H9 (cell line): Measurements from ENCODE around the gene MOB3C. TPM values are rescaled to one million over a fixed set of nuclear protein-coding genes. Genes with fewer than 3 reads are reported as not detected.
"Not testable (repeated sequence)": the region's sequence is repeated elsewhere in the genome, so short reads cannot be mapped to it uniquely, and the experiment has no call there.

Experiments used
- DNase-seq: peaks from one replicate; pipeline ENCODE4 v3.0.0-alpha.2; 2017
- H2AFZ ChIP-seq: one replicate; pipeline ENCODE4 v1.6.1; 2013; ENCODE audit warnings: mild to moderate bottlenecking, low read length, control low read depth, moderate library complexity
- H2AK5ac ChIP-seq: 2 replicates; pipeline ENCODE4 v1.6.1; 2013; ENCODE audit warnings: low read length, control low read depth, mixed read lengths; ENCODE audit not compliant: insufficient read length
- H2BK120ac ChIP-seq: one replicate; pipeline ENCODE4 v1.6.1; 2013; ENCODE audit warnings: low read depth, mild to moderate bottlenecking, low read length, control low read depth, inconsistent platforms; ENCODE audit not compliant: poor library complexity, severe bottlenecking
- H2BK12ac ChIP-seq: 2 replicates; pipeline ENCODE4 v1.6.1; 2013; ENCODE audit warnings: low read length, control low read depth, mixed read lengths, low read depth; ENCODE audit not compliant: insufficient read length
- H2BK15ac ChIP-seq: 2 replicates; pipeline ENCODE4 v1.6.1; 2013; ENCODE audit warnings: low read depth, low read length, control low read depth
- H2BK20ac ChIP-seq: one replicate; pipeline ENCODE4 v1.6.1; 2013; ENCODE audit warnings: low read depth, mild to moderate bottlenecking, low read length, control low read depth, inconsistent platforms; ENCODE audit not compliant: poor library complexity, severe bottlenecking
- H2BK5ac ChIP-seq: 2 replicates; pipeline ENCODE4 v1.6.1; 2013; ENCODE audit warnings: low read length, control low read depth, mixed read lengths; ENCODE audit not compliant: insufficient read length
- H3K14ac ChIP-seq: 2 replicates; pipeline ENCODE4 v1.6.1; 2013; ENCODE audit warnings: low read length, control low read depth; ENCODE audit not compliant: insufficient read depth
- H3K18ac ChIP-seq: 2 replicates; pipeline ENCODE4 v1.6.1; 2013; ENCODE audit warnings: low read depth, mild to moderate bottlenecking, mixed read lengths, low read length, control low read depth; ENCODE audit not compliant: insufficient read length
- H3K23ac ChIP-seq: 2 replicates; pipeline ENCODE4 v1.6.1; 2013; ENCODE audit warnings: low read length, control low read depth, mixed read lengths, low read depth; ENCODE audit not compliant: insufficient read length
- H3K23me2 ChIP-seq: 2 replicates; pipeline ENCODE4 v1.6.1; 2013; ENCODE audit warnings: low read depth, mild to moderate bottlenecking, mixed read lengths, low read length, control low read depth; ENCODE audit not compliant: insufficient read length, poor library complexity, severe bottlenecking
- H3K27ac ChIP-seq: 2 replicates; pipeline ENCODE4 v1.5.1; 2013; ENCODE audit warnings: low read length, control low read depth, mixed read lengths, low read depth; ENCODE audit not compliant: insufficient read length
- H3K27me3 ChIP-seq: 2 replicates; pipeline ENCODE4 v1.6.1; 2013; ENCODE audit warnings: low read length, control low read depth, inconsistent platforms; ENCODE audit not compliant: insufficient read depth
- H3K4ac ChIP-seq: 2 replicates; pipeline ENCODE4 v1.6.1; 2013; ENCODE audit warnings: low read depth, mild to moderate bottlenecking, control low read depth, inconsistent platforms, low read length, moderate library complexity
- H3K4me1 ChIP-seq: 2 replicates; pipeline ENCODE4 v1.6.1; 2013; ENCODE audit warnings: low read length, control low read depth, inconsistent platforms; ENCODE audit not compliant: insufficient read depth
- H3K4me2 ChIP-seq: 2 replicates; pipeline ENCODE4 v1.6.1; 2013; ENCODE audit warnings: low read length, control low read depth, mixed read lengths; ENCODE audit not compliant: insufficient read length, insufficient read depth
- H3K56ac ChIP-seq: 2 replicates; pipeline ENCODE4 v1.6.1; 2013; ENCODE audit warnings: low read depth, mild to moderate bottlenecking, mixed read lengths, low read length, control low read depth; ENCODE audit not compliant: insufficient read length
- H3K79me1 ChIP-seq: 2 replicates; pipeline ENCODE4 v1.6.1; 2013; ENCODE audit warnings: low read depth, mild to moderate bottlenecking, moderate library complexity, low read length, control low read depth, inconsistent platforms; ENCODE audit not compliant: insufficient read depth, poor library complexity, severe bottlenecking
- H3K79me2 ChIP-seq: 2 replicates; pipeline ENCODE4 v1.6.1; 2013; ENCODE audit warnings: low read length, control low read depth, inconsistent platforms; ENCODE audit not compliant: insufficient read depth
- H3K9ac ChIP-seq: 2 replicates; pipeline ENCODE4 v1.6.1; 2013; ENCODE audit warnings: low read length, control low read depth, mixed read lengths; ENCODE audit not compliant: insufficient read length; ENCODE audit errors: extremely low read depth
- H3K9me3 ChIP-seq: one replicate; pipeline ENCODE4 v1.6.1; 2013; ENCODE audit warnings: low read depth, low read length, inconsistent platforms; ENCODE audit not compliant: control insufficient read depth
- H3T11ph ChIP-seq: one replicate; pipeline ENCODE4 v1.6.1; 2013; ENCODE audit warnings: mild to moderate bottlenecking, low read length, control low read depth, inconsistent platforms
- H4K20me1 ChIP-seq: one replicate; pipeline ENCODE4 v1.6.1; 2013; ENCODE audit not compliant: control insufficient read depth, insufficient read length, insufficient read depth
- H4K5ac ChIP-seq: 2 replicates; pipeline ENCODE4 v1.6.1; 2013; ENCODE audit warnings: low read depth, mild to moderate bottlenecking, mixed read lengths, low read length, control low read depth; ENCODE audit not compliant: insufficient read length
- H4K8ac ChIP-seq: replicated peaks from 2 replicates; pipeline ENCODE4 v1.6.1; 2013; ENCODE audit warnings: low read length, control low read depth, mixed read lengths, low read depth; ENCODE audit not compliant: insufficient read length
- H4K91ac ChIP-seq: 2 replicates; pipeline ENCODE4 v1.6.1; 2013; ENCODE audit warnings: low read depth, mild to moderate bottlenecking, moderate library complexity, mixed read lengths, low read length, control low read depth; ENCODE audit not compliant: insufficient read length
- H3K27ac Mint-ChIP-seq, 3 experiments: 2 replicates in 2 of 3; 3 replicates in 1 of 3; pipeline ENCODE4 v1.8.0; 2020 to 2021; ENCODE audit warnings: mixed read lengths in 3 of 3, mild to moderate bottlenecking in 1 of 3, moderate library complexity in 1 of 3
- H3K27me3 Mint-ChIP-seq: 2 replicates; pipeline ENCODE4 v1.8.0; 2021; ENCODE audit warnings: low read depth, mild to moderate bottlenecking, moderate library complexity, mixed read lengths
- H3K36me3 Mint-ChIP-seq, 3 experiments: 2 replicates in 2 of 3; 3 replicates in 1 of 3; pipeline ENCODE4 v1.8.0; 2020 to 2021; ENCODE audit warnings: low read depth in 3 of 3, mixed read lengths in 3 of 3; ENCODE audit not compliant: insufficient read depth in 1 of 3
- H3K4me1 Mint-ChIP-seq, 2 experiments: 2 replicates each; pipeline ENCODE4 v1.8.0; 2020; ENCODE audit warnings: mixed read lengths in 2 of 2
- H3K4me3 Mint-ChIP-seq, 2 experiments: 2 replicates in 1 of 2; 3 replicates in 1 of 2; pipeline ENCODE4 v1.8.0; 2020 to 2021; ENCODE audit warnings: mild to moderate bottlenecking in 2 of 2, mixed read lengths in 2 of 2, moderate library complexity in 1 of 2
- H3K9me3 Mint-ChIP-seq, 2 experiments: 2 replicates in 1 of 2; 3 replicates in 1 of 2; pipeline ENCODE4 v1.8.0; 2020; ENCODE audit warnings: mild to moderate bottlenecking in 2 of 2, mixed read lengths in 2 of 2, moderate library complexity in 1 of 2
- WGBS: extraction: QIAGEN DNeasy Blood & Tissue Kit; methylation state at CpG from one replicate; pipeline ENCODE4 v1.1.7; 2013; ENCODE audit warnings: missing lambda C conversion rate, low lambda C conversion rate, mixed read lengths; ENCODE audit not compliant: insufficient read length; ENCODE audit errors: extremely low coverage; 5-methylcytosine and 5-hydroxymethylcytosine counted together
- total RNA-seq: library from RNA; stranded (reverse); gene quantifications from 2 replicates; pipeline ENCODE4 v1.2.1, GENCODE V29; 2021
- TF ChIP-seq, protein P1 (sequence below): fragments of 200-600 bp; sonication (generic); conservative IDR thresholded peaks from 3 replicates; pipeline ENCODE4 v1.8.0; 2021; ENCODE audit warnings: antibody characterized with exemption, mild to moderate bottlenecking

The MOB3C gene
- total RNA-seq, 1 experiment from 2014 or later: 3.2 TPM

DNA sequence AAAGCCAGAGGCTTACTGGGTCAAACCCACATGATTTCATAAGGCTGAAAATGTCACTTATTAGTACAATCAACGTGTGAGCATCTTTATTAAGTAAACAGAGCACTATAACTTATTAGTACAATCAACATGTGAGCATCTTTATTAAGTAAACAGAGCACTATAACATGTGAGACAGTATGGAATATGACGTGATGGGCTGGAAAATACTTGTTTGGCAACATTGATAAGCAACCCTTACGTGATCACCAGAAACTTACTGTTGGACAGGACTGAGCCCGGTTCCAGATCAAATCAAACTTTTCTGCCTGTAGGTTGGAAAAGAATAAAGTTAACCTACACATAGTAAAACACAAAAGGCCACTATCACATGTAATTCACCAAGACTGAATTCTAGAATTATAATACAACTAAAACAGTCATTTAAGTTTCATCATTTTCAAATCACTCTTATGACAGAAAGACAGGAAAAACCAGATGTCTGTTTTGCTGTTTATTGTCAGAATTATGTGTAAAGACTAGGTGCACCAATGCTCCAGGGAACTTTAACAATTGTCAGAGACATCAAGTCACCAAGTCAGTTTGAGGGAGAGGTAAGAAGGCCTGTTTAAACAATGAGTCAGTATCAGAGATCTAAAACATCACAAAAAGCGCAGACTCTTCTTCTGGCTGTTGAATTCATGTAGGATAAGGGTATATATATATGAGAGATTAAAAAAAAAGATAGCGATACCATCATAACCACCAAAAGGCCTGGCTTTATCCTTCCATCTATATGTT is 35.9 kb upstream of the MOB3C start:
- no peaks in the 10 kb centered on the region for H3K4me1 Mint-ChIP-seq
- H3K4me3 Mint-ChIP-seq: no peak overlapping the region
- Histone ChIP-seq H3K4ac (no peak overlapping the region), H2AK5ac (no peak overlapping the region), H4K8ac (no peak overlapping the region), H4K5ac (no peak overlapping the region), H2BK20ac (no peak overlapping the region), H4K91ac (no peak overlapping the region), H2BK15ac (no peak overlapping the region), H3K27me3 (no peaks in the 10 kb centered on the region), H3K23me2 (no peaks in the 10 kb centered on the region), H2BK5ac (no peak overlapping the region), H3K9ac (no peak overlapping the region), H3K4me1 (no peaks in the 10 kb centered on the region), H3K23ac (no peak overlapping the region), H3K79me2 (no peaks in the 10 kb centered on the region), H3T11ph (no peak overlapping the region), H3K27ac (no peak overlapping the region), H3K79me1 (no peaks in the 10 kb centered on the region), H3K14ac (no peak overlapping the region), H3K18ac (no peak overlapping the region), H3K9me3 (no peaks in the 10 kb centered on the region), H2BK120ac (no peak overlapping the region), H3K56ac (no peak overlapping the region), H3K4me2 (no peak overlapping the region), H4K20me1 (no peaks in the 10 kb centered on the region), H2AFZ (no peak overlapping the region), H2BK12ac (no peak overlapping the region)
- H3K27me3 Mint-ChIP-seq: no peaks in the 10 kb centered on the region
- peaks cover 36 to 76% (median 60%) of the 10 kb centered on the region in 3 experiments for H3K36me3 Mint-ChIP-seq
- peaks cover 3 to 10% of the 10 kb centered on the region in 2 experiments; a peak in 3 of 5 replicates for H3K9me3 Mint-ChIP-seq
- no peak for DNase-seq
- TF ChIP-seq, protein P1, sequence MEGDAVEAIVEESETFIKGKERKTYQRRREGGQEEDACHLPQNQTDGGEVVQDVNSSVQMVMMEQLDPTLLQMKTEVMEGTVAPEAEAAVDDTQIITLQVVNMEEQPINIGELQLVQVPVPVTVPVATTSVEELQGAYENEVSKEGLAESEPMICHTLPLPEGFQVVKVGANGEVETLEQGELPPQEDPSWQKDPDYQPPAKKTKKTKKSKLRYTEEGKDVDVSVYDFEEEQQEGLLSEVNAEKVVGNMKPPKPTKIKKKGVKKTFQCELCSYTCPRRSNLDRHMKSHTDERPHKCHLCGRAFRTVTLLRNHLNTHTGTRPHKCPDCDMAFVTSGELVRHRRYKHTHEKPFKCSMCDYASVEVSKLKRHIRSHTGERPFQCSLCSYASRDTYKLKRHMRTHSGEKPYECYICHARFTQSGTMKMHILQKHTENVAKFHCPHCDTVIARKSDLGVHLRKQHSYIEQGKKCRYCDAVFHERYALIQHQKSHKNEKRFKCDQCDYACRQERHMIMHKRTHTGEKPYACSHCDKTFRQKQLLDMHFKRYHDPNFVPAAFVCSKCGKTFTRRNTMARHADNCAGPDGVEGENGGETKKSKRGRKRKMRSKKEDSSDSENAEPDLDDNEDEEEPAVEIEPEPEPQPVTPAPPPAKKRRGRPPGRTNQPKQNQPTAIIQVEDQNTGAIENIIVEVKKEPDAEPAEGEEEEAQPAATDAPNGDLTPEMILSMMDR: no peak
- no CpG with 5 or more reads among the region's 6 CpGs for WGBS
- H3K27ac Mint-ChIP-seq: no peak overlapping the region

- not testable (repeated sequence) for H3K56ac ChIP-seq, H3K18ac ChIP-seq, H3K23ac ChIP-seq, H2BK12ac ChIP-seq, H2AFZ ChIP-seq, H3K4me1 Mint-ChIP-seq, H3K4me2 ChIP-seq, H2AK5ac ChIP-seq, H3K27ac ChIP-seq, H3K79me2 ChIP-seq, H3K4ac ChIP-seq, H3K9me3 ChIP-seq, H2BK120ac ChIP-seq, H4K8ac ChIP-seq, H3K27me3 ChIP-seq, H3K27ac Mint-ChIP-seq, H4K5ac ChIP-seq, DNase-seq, H3K4me3 Mint-ChIP-seq, H2BK5ac ChIP-seq, H3K4me1 ChIP-seq, H2BK15ac ChIP-seq, H4K91ac ChIP-seq, H3K23me2 ChIP-seq, H3K14ac ChIP-seq, H3K27me3 Mint-ChIP-seq, H3K79me1 ChIP-seq, H3T11ph ChIP-seq, H4K20me1 ChIP-seq, H3K9ac ChIP-seq, H2BK20ac ChIP-seq
- peaks cover 39 to 78% (median 66%) of the 10 kb centered on the region in 3 experiments for H3K36me3 Mint-ChIP-seq
- peaks cover 3 to 10% of the 10 kb centered on the region in 2 experiments; a peak in 3 of 5 replicates for H3K9me3 Mint-ChIP-seq
- no CpG with 5 or more reads among the region's 3 CpGs for WGBS
Measured at GRCh38 chr1:46651152-46651551, 34.5 kb upstream of the MOB3C start.
